ENCODE results near the gene LAPTM5. TPM values are rescaled to one million over a fixed set of nuclear protein-coding genes. Genes with fewer than 3 reads are reported as not detected.

Gene LAPTM5
- total RNA-seq, 2 donors from 2014 or later: 44.7 to 68.1 TPM

- ATAC-seq (no peak), DNase-seq (no peak)
- intact Hi-C loops (cut with DNase I): loop anchor here in 1 of 2 donors (10.0 kb wide), 1 partner anchor 279 kb away; no protein-coding TSS in a partner anchor
Observed at GRCh38 chr1:30683699-30684098, 73.9 kb downstream of the LAPTM5 start.

Small RNAs within 50 kb of the gene (microRNA-seq; reads per million reads assigned to microRNA genes)
- 0 reads per million in 2 donors for gene MIR4420

Other genes starting within 250 kb of the LAPTM5 start
- not detected for gene MATN1, start 34.2 kb downstream of the LAPTM5 start, total RNA-seq
- 10 to 100 TPM; 38.8 to 39.3 TPM for gene SDC3, start 151.0 kb upstream of the LAPTM5 start, total RNA-seq

All from left cardiac atrium (tissue), 4 donors.